DMS 273 (cell line): ENCODE results near the gene MKRN1.
"Not testable (repeated sequence)": the region's sequence is repeated elsewhere in the genome, so short reads cannot be mapped to it uniquely, and the experiment has no call there.

ENCODE experiments used
- DNase-seq: peaks from one replicate; lab custom pipeline; 2025; ENCODE audit not compliant: unreplicated experiment; lab: John Stamatoyannopoulos, UW

MKRN1 gene

GRCh38 chr7:140485500-140486265, 6.4 kb upstream of the MKRN1 start:
- peak; percentile 61 for DNase-seq

- no peak for DNase-seq
Observed at GRCh38 chr7:140484951-140485499, 5.7 kb upstream of the MKRN1 start.

GRCh38 chr7:140484479-140484878, 5.2 kb upstream of the MKRN1 start:
- DNase-seq = no peak

- no peak for DNase-seq
Observed at GRCh38 chr7:140479739-140480084, 407 bp upstream of the MKRN1 start.

- peak; percentile 94 for DNase-seq
Observed at GRCh38 chr7:140478246-140479061, 851 bp downstream of the MKRN1 start.

- DNase-seq = no peak
Observed at GRCh38 chr7:140476698-140477261, 2.5 kb downstream of the MKRN1 start.

- peak; percentile 87 for DNase-seq
Observed at GRCh38 chr7:140475747-140476333, 3.5 kb downstream of the MKRN1 start.

- no peak for DNase-seq
Observed at GRCh38 chr7:140463111-140463510, 16.2 kb downstream of the MKRN1 start.

GRCh38 chr7:140458916-140459315, 20.4 kb downstream of the MKRN1 start:
- no peak for DNase-seq

- DNase-seq = no peak
Observed at GRCh38 chr7:140458201-140458600, 21.1 kb downstream of the MKRN1 start.

- no peak for DNase-seq
Observed at GRCh38 chr7:140456551-140457051, 22.7 kb downstream of the MKRN1 start.

GRCh38 chr7:140455743-140456142, 23.6 kb downstream of the MKRN1 start:
- no peak for DNase-seq

- no peak for DNase-seq
Observed at GRCh38 chr7:140454657-140455015, 24.7 kb downstream of the MKRN1 start.

- DNase-seq = not testable (repeated sequence)
Observed at GRCh38 chr7:140453785-140454656, 25.3 kb downstream of the MKRN1 start.

- DNase-seq = no peak
Observed at GRCh38 chr7:140453273-140453672, 26.0 kb downstream of the MKRN1 start.

- no peak for DNase-seq
Observed at GRCh38 chr7:140451716-140452115, 27.6 kb downstream of the MKRN1 start.

GRCh38 chr7:140448781-140449480, 30.4 kb downstream of the MKRN1 start:
- no peak for DNase-seq

GRCh38 chr7:140447841-140448240, 31.5 kb downstream of the MKRN1 start:
- DNase-seq = no peak

- no peak for DNase-seq
Observed at GRCh38 chr7:140446467-140446866, 32.8 kb downstream of the MKRN1 start.

GRCh38 chr7:140441519-140441918, 37.8 kb downstream of the MKRN1 start:
- no peak for DNase-seq
